H9 (cell line): ENCODE results near the gene OR10D3. TPM values are rescaled to one million over a fixed set of nuclear protein-coding genes. Genes with fewer than 3 reads are reported as not detected.

Experiments used
- DNase-seq: peaks from one replicate; pipeline ENCODE4 v3.0.0-alpha.2; 2017
- H2AFZ ChIP-seq: one replicate; pipeline ENCODE4 v1.6.1; 2013; ENCODE audit warnings: mild to moderate bottlenecking, low read length, control low read depth, moderate library complexity
- H2AK5ac ChIP-seq: 2 replicates; pipeline ENCODE4 v1.6.1; 2013; ENCODE audit warnings: low read length, control low read depth, mixed read lengths; ENCODE audit not compliant: insufficient read length
- H2BK120ac ChIP-seq: one replicate; pipeline ENCODE4 v1.6.1; 2013; ENCODE audit warnings: low read depth, mild to moderate bottlenecking, low read length, control low read depth, inconsistent platforms; ENCODE audit not compliant: poor library complexity, severe bottlenecking
- H2BK12ac ChIP-seq: 2 replicates; pipeline ENCODE4 v1.6.1; 2013; ENCODE audit warnings: low read length, control low read depth, mixed read lengths, low read depth; ENCODE audit not compliant: insufficient read length
- H2BK15ac ChIP-seq: 2 replicates; pipeline ENCODE4 v1.6.1; 2013; ENCODE audit warnings: low read depth, low read length, control low read depth
- H2BK20ac ChIP-seq: one replicate; pipeline ENCODE4 v1.6.1; 2013; ENCODE audit warnings: low read depth, mild to moderate bottlenecking, low read length, control low read depth, inconsistent platforms; ENCODE audit not compliant: poor library complexity, severe bottlenecking
- H2BK5ac ChIP-seq: 2 replicates; pipeline ENCODE4 v1.6.1; 2013; ENCODE audit warnings: low read length, control low read depth, mixed read lengths; ENCODE audit not compliant: insufficient read length
- H3K14ac ChIP-seq: 2 replicates; pipeline ENCODE4 v1.6.1; 2013; ENCODE audit warnings: low read length, control low read depth; ENCODE audit not compliant: insufficient read depth
- H3K18ac ChIP-seq: 2 replicates; pipeline ENCODE4 v1.6.1; 2013; ENCODE audit warnings: low read depth, mild to moderate bottlenecking, mixed read lengths, low read length, control low read depth; ENCODE audit not compliant: insufficient read length
- H3K23ac ChIP-seq: 2 replicates; pipeline ENCODE4 v1.6.1; 2013; ENCODE audit warnings: low read length, control low read depth, mixed read lengths, low read depth; ENCODE audit not compliant: insufficient read length
- H3K23me2 ChIP-seq: 2 replicates; pipeline ENCODE4 v1.6.1; 2013; ENCODE audit warnings: low read depth, mild to moderate bottlenecking, mixed read lengths, low read length, control low read depth; ENCODE audit not compliant: insufficient read length, poor library complexity, severe bottlenecking
- H3K27ac ChIP-seq: 2 replicates; pipeline ENCODE4 v1.5.1; 2013; ENCODE audit warnings: low read length, control low read depth, mixed read lengths, low read depth; ENCODE audit not compliant: insufficient read length
- H3K27me3 ChIP-seq: 2 replicates; pipeline ENCODE4 v1.6.1; 2013; ENCODE audit warnings: low read length, control low read depth, inconsistent platforms; ENCODE audit not compliant: insufficient read depth
- H3K4ac ChIP-seq: 2 replicates; pipeline ENCODE4 v1.6.1; 2013; ENCODE audit warnings: low read depth, mild to moderate bottlenecking, control low read depth, inconsistent platforms, low read length, moderate library complexity
- H3K4me1 ChIP-seq: 2 replicates; pipeline ENCODE4 v1.6.1; 2013; ENCODE audit warnings: low read length, control low read depth, inconsistent platforms; ENCODE audit not compliant: insufficient read depth
- H3K4me2 ChIP-seq: 2 replicates; pipeline ENCODE4 v1.6.1; 2013; ENCODE audit warnings: low read length, control low read depth, mixed read lengths; ENCODE audit not compliant: insufficient read length, insufficient read depth
- H3K56ac ChIP-seq: 2 replicates; pipeline ENCODE4 v1.6.1; 2013; ENCODE audit warnings: low read depth, mild to moderate bottlenecking, mixed read lengths, low read length, control low read depth; ENCODE audit not compliant: insufficient read length
- H3K79me1 ChIP-seq: 2 replicates; pipeline ENCODE4 v1.6.1; 2013; ENCODE audit warnings: low read depth, mild to moderate bottlenecking, moderate library complexity, low read length, control low read depth, inconsistent platforms; ENCODE audit not compliant: insufficient read depth, poor library complexity, severe bottlenecking
- H3K79me2 ChIP-seq: 2 replicates; pipeline ENCODE4 v1.6.1; 2013; ENCODE audit warnings: low read length, control low read depth, inconsistent platforms; ENCODE audit not compliant: insufficient read depth
- H3K9ac ChIP-seq: 2 replicates; pipeline ENCODE4 v1.6.1; 2013; ENCODE audit warnings: low read length, control low read depth, mixed read lengths; ENCODE audit not compliant: insufficient read length; ENCODE audit errors: extremely low read depth
- H3K9me3 ChIP-seq: one replicate; pipeline ENCODE4 v1.6.1; 2013; ENCODE audit warnings: low read depth, low read length, inconsistent platforms; ENCODE audit not compliant: control insufficient read depth
- H3T11ph ChIP-seq: one replicate; pipeline ENCODE4 v1.6.1; 2013; ENCODE audit warnings: mild to moderate bottlenecking, low read length, control low read depth, inconsistent platforms
- H4K20me1 ChIP-seq: one replicate; pipeline ENCODE4 v1.6.1; 2013; ENCODE audit not compliant: control insufficient read depth, insufficient read length, insufficient read depth
- H4K5ac ChIP-seq: 2 replicates; pipeline ENCODE4 v1.6.1; 2013; ENCODE audit warnings: low read depth, mild to moderate bottlenecking, mixed read lengths, low read length, control low read depth; ENCODE audit not compliant: insufficient read length
- H4K8ac ChIP-seq: replicated peaks from 2 replicates; pipeline ENCODE4 v1.6.1; 2013; ENCODE audit warnings: low read length, control low read depth, mixed read lengths, low read depth; ENCODE audit not compliant: insufficient read length
- H4K91ac ChIP-seq: 2 replicates; pipeline ENCODE4 v1.6.1; 2013; ENCODE audit warnings: low read depth, mild to moderate bottlenecking, moderate library complexity, mixed read lengths, low read length, control low read depth; ENCODE audit not compliant: insufficient read length
- H3K27ac Mint-ChIP-seq, 3 experiments: 2 replicates in 2 of 3; 3 replicates in 1 of 3; pipeline ENCODE4 v1.8.0; 2020 to 2021; ENCODE audit warnings: mixed read lengths in 3 of 3, mild to moderate bottlenecking in 1 of 3, moderate library complexity in 1 of 3
- H3K27me3 Mint-ChIP-seq: 2 replicates; pipeline ENCODE4 v1.8.0; 2021; ENCODE audit warnings: low read depth, mild to moderate bottlenecking, moderate library complexity, mixed read lengths
- H3K36me3 Mint-ChIP-seq, 3 experiments: 2 replicates in 2 of 3; 3 replicates in 1 of 3; pipeline ENCODE4 v1.8.0; 2020 to 2021; ENCODE audit warnings: low read depth in 3 of 3, mixed read lengths in 3 of 3; ENCODE audit not compliant: insufficient read depth in 1 of 3
- H3K4me1 Mint-ChIP-seq, 2 experiments: 2 replicates each; pipeline ENCODE4 v1.8.0; 2020; ENCODE audit warnings: mixed read lengths in 2 of 2
- H3K4me3 Mint-ChIP-seq, 2 experiments: 2 replicates in 1 of 2; 3 replicates in 1 of 2; pipeline ENCODE4 v1.8.0; 2020 to 2021; ENCODE audit warnings: mild to moderate bottlenecking in 2 of 2, mixed read lengths in 2 of 2, moderate library complexity in 1 of 2
- H3K9me3 Mint-ChIP-seq, 2 experiments: 2 replicates in 1 of 2; 3 replicates in 1 of 2; pipeline ENCODE4 v1.8.0; 2020; ENCODE audit warnings: mild to moderate bottlenecking in 2 of 2, mixed read lengths in 2 of 2, moderate library complexity in 1 of 2
- CTCF ChIP-seq: fragments of 200-600 bp; sonication (generic); conservative IDR thresholded peaks from 3 replicates; pipeline ENCODE4 v1.8.0; 2021; ENCODE audit warnings: antibody characterized with exemption, mild to moderate bottlenecking
- WGBS: extraction: QIAGEN DNeasy Blood & Tissue Kit; methylation state at CpG from one replicate; pipeline ENCODE4 v1.1.7; 2013; ENCODE audit warnings: missing lambda C conversion rate, low lambda C conversion rate, mixed read lengths; ENCODE audit not compliant: insufficient read length; ENCODE audit errors: extremely low coverage; 5-methylcytosine and 5-hydroxymethylcytosine counted together
- total RNA-seq: library from RNA; stranded (reverse); gene quantifications from 2 replicates; pipeline ENCODE4 v1.2.1, GENCODE V29; 2021

Gene OR10D3
- total RNA-seq, 1 experiment from 2014 or later = not detected

- H2BK15ac ChIP-seq = no peak overlapping the region
- H3K79me1 ChIP-seq = no peaks in the 10 kb centered on the region
- H3K18ac ChIP-seq = no peak overlapping the region
- peaks cover 0 to 4% (median 0%) of the 10 kb centered on the region in 3 experiments; a peak in 1 of 7 replicates for H3K36me3 Mint-ChIP-seq
- H2BK12ac ChIP-seq = no peak overlapping the region
- H3K56ac ChIP-seq = no peak overlapping the region
- no peaks in the 10 kb centered on the region for H3K4me1 ChIP-seq
- WGBS = no CpG with 5 or more reads among the region's 5 CpGs
- no peaks in the 10 kb centered on the region for H3K23me2 ChIP-seq
- no peak overlapping the region for H3K9ac ChIP-seq
- no peak overlapping the region for H2BK120ac ChIP-seq
- no peak overlapping the region for H3K4ac ChIP-seq
- no peak overlapping the region for H4K5ac ChIP-seq
- no peak for DNase-seq
- no peaks in the 10 kb centered on the region for H4K20me1 ChIP-seq
- H4K8ac ChIP-seq = no peak overlapping the region
- no peaks in the 10 kb centered on the region for H3K4me1 Mint-ChIP-seq
- no peak for TF ChIP-seq CTCF
- no peak overlapping the region for H3K4me3 Mint-ChIP-seq
- no peaks in the 10 kb centered on the region for H3K79me2 ChIP-seq
- no peak overlapping the region for H3K23ac ChIP-seq
- H3K9me3 Mint-ChIP-seq = peaks cover 0 to 5% of the 10 kb centered on the region in 2 experiments; a peak in 1 of 5 replicates
- no peak overlapping the region for H2AFZ ChIP-seq
- H3K27me3 ChIP-seq = no peaks in the 10 kb centered on the region
- no peak overlapping the region for H2BK5ac ChIP-seq
- peaks cover 3% of the 10 kb centered on the region for H3K27me3 Mint-ChIP-seq
- H3K27ac ChIP-seq = no peak overlapping the region
- H4K91ac ChIP-seq = no peak overlapping the region
- H3K9me3 ChIP-seq = no peaks in the 10 kb centered on the region
- no peak overlapping the region for H3K4me2 ChIP-seq
- no peak overlapping the region for H3T11ph ChIP-seq
- no peak overlapping the region for H3K27ac Mint-ChIP-seq
- H3K14ac ChIP-seq = no peak overlapping the region
- no peak overlapping the region for H2AK5ac ChIP-seq
- H2BK20ac ChIP-seq = no peak overlapping the region
Observed at GRCh38 chr11:124150684-124151083, 32.5 kb upstream of the OR10D3 start.
